GM19099 (cell line): ENCODE data around the gene ASAP2.

Experiments used
- POLR2A ChIP-seq: IDR thresholded peaks from 3 replicates; pipeline ENCODE4 v1.6.1; 2011; ENCODE audit warnings: low read depth; ENCODE audit not compliant: insufficient read length; ENCODE audit errors: extremely low read depth

ASAP2 gene

DNA sequence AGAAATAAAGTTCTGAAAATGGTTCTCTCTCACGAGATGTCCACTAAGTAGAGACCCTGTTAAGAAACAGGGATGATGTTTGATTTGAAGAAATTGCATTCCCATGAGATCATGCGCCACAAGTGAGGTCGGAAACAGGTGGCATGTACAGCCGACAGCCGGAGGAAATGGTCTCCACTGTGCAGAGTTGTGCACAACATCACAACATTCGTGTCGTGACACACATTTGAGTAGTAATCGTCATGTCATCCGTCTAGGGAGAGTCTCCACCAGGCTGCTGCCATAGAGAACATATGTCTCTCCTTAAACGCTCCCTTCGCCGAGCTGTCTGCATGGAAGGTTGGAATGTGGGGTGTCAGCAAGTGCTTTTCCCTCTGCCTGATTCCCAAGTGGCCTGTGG, 84.7 kb downstream of the ASAP2 start:
- TF ChIP-seq POLR2A, result no peak

DNA sequence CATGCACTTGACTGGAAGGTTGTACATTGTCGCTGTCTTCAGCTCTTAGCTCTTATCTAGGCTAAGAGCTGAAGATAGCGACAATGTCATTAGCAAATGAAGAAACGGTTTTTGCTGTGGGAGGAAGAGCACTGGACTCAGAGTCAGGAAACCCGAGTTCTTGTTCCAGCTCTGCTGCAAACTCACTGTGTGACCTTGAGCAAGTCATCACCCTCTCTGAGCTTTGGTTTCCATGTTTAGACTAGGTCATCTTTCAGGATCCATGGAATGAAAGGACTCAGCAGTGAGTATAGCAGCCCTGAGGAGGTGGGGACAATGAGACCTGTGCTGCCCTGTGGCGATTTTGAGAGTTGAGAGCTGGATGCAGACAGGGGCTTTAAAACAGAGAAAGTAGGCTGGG, 85.3 kb downstream of the ASAP2 start:
- no peak for TF ChIP-seq POLR2A

DNA sequence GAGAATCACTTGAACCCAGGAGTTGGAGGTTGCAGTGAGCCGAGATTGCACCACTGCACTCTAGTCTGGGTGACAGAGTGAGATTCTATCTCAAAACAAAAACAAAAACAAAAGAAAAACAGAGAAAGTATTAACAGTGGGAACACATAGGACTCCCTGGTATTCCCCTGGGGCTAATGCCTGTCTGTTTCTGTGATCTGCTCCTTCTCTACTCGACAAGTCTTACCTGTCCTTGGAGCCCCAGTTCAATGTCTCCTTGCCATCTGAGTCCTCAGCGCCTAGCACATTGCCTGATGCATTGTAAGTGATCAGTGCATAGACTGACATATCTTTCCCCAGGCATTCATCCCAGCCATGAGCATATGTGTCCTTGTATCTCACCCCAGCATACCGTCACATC, 85.8 kb downstream of the ASAP2 start:
- no peak for TF ChIP-seq POLR2A

DNA sequence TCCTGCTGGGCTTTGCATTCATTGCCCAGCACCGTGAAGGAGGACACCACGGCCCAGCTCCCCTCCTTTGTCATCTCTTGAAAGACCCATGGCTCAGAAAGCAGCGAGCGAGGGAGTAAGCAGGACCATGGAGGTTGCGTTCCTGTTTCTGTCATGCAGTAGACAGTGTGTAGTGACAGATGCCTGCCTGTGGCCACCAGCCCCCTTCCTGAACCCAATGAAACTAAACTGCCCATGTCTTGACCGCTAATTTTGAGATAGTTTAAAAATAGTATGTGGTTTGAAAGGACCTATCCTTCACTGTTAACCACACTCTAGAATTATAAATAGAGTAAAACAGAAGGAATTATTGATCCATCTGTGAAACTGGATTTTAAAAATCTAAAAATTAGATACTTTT, 88.2 kb downstream of the ASAP2 start:
- TF ChIP-seq POLR2A, result no peak

DNA sequence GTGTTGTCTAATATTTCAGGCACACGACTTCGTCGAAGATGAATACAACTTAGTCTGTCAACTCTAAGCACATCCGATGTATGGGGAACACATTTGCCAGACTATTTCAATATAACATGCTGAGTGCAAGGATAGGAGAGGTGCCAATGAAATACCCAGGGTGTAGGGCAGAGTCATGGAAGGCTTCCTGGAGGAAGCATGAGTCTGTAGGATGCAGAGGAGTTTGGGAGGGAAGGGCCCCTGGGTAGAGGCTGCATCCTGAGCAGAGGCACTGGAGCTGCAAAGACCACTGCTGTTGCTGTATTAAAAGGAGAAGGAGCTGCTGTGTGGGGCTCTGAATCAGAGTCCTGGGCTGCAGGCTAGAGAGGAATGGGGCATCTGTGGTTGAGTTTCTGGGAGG, 89.9 kb downstream of the ASAP2 start:
- TF ChIP-seq POLR2A, result no peak

DNA sequence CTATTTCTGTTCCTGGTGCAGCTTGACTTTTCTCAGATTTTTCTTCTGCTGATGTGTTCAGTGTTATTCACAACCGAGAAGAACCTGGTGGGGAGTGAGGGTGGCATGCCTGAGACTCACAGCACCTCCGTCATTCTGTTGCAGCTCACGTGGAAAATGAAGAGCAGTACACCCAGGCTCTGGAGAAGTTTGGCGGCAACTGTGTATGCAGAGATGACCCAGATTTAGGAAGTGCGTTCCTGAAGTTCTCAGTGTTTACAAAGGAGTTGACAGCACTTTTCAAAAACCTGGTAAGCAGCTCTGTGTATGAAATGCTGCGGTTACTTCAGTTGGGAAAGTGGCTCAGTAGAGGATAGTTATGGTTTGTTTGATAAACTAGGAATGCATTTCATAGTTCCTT, 90.5 kb downstream of the ASAP2 start:
- TF ChIP-seq POLR2A, result no peak

DNA sequence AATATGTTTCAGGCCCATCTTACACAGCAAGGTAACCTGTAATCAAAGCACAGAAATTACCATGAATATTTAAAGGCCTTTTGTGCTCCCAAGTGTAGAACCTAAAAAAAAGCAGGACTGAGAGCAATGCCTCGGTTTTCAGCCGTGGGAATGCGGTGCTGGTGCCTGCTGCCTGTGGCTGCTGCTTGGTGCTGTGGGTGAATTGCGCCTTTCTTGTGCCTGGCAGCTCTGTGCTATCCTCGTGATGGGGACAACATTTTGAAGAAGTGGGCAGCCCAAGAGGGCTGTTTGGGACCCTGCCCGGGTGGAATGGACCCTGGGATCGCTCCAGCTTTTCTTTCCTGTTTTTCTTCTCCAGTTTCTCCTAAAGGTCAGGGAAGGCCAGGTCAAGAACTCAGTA, 91.2 kb downstream of the ASAP2 start:
- TF ChIP-seq POLR2A, result no peak

DNA sequence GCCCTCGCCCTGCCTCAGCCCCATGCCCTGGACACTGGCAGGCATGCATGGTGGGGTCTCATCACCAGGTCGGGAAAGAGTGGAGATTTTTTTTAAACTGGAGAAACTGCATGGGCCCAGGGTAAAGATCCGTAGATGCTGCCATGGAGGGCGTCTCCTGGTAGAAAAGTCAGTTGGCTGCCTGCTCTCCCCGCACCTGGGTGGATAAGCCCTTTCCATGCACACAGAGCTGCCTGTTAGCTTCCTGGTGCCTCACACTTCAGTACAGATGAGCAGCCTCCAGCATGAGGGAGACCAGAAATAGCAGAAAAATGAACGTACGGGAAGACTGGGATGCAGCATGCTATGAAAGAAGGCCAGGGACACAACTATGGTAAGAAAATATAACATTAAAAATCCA, 92.0 kb downstream of the ASAP2 start:
- no peak for TF ChIP-seq POLR2A

DNA sequence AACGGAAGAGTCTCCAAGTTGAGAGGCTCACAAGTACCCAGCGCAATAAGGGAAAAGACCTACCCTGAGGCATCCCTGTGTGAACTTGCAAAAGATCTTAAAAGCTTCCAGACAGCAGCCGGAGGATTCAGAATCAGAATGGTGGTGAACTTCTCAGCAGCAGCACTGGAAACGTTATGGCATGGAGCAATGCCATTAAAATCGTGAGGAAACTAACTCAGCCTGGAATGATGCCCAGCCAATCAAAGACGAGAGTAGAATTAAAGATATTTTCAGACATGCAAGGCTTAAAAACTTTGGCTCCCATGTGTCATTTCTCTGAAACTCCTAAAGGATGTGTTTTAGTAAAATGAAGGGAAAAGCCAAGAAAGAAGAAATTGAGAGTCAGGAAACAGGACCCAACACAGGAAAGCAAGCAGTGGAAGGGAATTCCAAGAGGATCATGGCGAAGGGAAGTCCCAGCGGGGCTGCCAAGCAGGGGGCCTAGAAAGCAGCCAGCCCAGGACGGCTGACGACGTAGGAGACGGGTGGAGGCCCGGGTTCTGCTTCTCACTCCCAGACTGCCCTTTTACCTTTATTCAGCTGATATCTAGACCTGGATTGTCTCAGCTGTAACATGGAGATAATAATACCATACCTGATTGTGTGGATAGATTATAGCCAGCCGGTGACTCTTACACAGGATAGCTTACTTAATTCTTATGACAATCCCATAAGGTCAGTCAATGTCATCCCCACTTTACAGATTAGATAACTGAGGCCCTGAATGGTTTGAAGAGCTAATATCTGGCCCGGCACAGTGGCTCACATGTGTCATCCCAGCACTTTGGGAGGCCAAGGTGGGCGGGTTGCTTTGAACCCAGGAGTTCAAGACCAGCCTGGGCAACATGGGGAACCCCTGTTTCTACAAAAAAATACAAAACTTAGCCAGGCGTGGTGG, 92.8 kb downstream of the ASAP2 start:
- TF ChIP-seq POLR2A, result no peak

DNA sequence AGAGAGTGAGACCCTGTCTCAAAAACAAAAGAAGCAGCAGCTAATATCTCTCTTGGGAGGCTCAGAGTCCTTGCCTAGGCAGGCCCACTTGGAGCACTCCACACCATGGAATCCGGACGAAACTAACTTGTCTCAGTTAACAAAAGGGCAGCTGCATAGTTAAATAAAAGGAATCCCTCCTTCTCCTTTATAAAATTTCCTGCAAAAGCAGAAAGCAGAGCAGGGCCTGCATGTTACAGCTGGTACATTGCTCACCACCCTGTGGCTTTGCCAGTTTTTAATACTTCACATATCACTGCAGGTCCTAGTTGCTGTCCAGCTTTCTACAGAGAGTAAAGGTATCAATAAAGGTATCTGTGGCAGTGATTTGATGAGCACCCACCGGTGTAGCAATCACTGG, 93.6 kb downstream of the ASAP2 start:
- no peak for TF ChIP-seq POLR2A

DNA sequence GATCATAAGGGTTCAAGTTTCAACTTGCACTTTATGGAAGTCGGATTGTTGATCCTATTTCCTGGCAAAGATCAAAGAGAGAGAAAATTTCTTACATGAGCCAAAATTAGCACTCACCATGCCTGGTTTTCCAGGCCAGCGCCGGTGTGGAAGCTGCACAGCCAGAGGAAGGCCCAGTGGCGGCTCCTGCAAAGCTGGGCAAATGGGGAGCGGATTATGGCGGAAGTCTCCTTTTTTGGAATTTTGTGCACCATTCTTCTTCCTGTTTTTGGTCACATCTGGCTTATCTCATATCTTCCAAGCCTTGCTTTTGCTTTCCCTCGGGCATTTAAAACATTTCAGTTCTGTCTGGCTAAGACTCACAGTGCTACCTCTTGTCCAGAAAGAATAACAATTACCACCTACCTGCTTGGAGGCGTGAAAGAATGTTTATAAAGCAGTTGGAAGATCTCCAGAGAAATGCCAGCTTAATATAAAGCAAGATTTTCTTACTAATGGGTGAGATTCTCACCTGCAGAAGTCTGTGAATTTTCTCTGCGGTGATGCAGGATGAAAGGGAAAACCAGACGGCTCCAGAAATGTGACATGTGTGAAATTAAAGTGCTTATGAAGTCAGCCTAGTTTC, 94.3 kb downstream of the ASAP2 start:
- no peak for TF ChIP-seq POLR2A

DNA sequence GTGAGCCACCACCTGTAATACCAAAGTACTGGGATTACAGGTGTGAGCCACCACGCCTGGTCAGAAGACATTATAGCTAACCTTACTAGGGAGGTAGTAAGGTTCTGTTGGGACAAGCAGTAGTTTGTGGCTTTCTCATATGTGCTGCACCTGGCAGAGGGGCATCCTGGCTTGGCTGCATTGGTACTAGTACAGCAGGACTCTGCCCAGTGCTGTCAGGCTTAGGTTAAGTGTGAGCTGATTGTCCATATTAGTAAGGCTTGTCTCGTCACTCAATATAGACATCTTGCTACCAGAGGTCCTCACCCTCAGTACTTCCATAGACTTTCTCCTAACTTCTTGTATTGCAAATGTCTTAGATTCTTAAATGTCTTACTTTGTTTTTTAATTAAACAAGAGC, 96.1 kb downstream of the ASAP2 start:
- TF ChIP-seq POLR2A, result no peak

DNA sequence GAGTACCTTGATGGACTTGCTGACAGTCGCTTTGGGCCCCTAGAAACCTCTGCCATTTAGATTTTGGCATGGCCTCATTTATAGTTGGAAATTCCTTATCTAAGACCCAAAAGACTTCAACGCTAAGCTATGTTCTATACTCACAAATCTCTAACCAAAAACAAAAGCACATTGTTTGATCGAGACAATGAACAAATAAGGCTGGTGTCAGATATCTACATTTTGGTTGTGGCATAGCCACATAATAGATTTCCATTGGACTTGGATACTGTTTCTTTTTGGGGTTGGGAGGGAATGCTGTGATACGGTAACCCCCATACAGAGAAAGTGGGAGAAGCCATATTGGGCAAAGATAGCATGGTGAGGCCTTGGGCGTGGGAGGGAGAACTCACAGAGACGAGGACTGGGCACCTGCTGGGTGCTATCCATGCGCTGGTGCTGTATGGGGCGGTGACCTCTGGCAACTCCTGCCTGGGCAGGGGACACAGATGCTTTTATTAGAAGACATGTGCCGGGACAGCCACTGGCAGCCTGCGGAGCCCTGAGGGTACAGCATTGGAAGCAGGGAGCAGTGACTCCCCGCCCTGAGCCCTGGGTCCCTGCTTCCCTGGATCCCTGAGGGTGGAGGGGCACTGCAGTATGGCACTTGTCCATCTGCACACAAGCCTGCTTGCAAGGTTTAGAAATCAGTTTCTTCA, 97.1 kb downstream of the ASAP2 start:
- no peak for TF ChIP-seq POLR2A

DNA sequence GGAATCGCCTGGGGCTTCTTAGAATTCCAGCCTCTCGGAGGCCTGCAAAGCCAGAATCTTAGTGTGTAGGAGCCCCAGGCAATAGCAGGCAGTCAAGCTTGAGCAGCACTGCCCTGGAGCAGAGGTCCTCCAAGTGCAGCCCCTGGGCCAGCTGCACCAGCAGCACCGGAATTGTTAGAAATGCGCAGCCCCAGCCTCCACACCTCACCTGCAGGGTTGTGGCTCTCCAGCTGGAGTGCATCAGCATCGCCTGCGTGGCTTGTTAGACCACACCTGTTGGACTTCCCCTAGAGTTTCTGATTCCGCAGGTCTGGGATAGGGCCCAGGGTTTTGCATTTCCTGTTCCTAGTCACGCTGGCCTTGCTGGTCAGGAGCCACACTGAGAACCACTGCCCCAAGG, 100.3 kb downstream of the ASAP2 start:
- TF ChIP-seq POLR2A, result no peak

DNA sequence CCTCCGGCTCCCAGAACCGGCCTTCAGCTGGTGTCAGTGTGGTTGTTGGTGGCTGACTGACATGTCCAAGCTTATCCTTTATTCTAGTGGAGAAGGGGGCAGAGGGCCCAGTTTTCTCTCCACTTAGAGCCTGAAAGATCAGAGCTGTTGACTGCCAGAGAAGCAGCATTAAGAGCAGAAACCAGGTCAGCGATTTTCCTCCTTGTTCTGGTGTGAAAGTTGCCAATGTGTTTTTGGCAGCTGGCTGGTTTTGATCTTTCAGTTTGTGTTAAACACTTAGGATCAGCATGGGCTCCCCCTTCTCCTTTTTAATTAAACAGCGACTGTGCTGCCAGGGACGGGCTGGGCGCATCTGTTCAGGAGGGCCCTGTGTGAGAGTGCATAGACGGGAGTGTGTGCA, 100.9 kb downstream of the ASAP2 start:
- no peak for TF ChIP-seq POLR2A
